A673 (cell line): ENCODE measurements around the gene PHYH.

Experiments used
- CTCF ChIP-seq: fragments of 300-800, 200-600 bp; sonication (generic); conservative IDR thresholded peaks from 2 replicates; pipeline ENCODE4 v1.5.1; 2017; ENCODE audit warnings: low read depth, mild to moderate bottlenecking, antibody characterized with exemption, low read length, moderate library complexity, mixed read lengths
- EZH2 ChIP-seq: fragments of 200-600 bp; sonication (generic); IDR thresholded peaks from 2 replicates; pipeline ENCODE4 v1.6.1; 2017; ENCODE audit warnings: borderline replicate concordance, low read depth, mild to moderate bottlenecking, mixed read lengths, antibody characterized with exemption, low read length; ENCODE audit not compliant: poor library complexity, severe bottlenecking

GRCh38 chr10:13337827-13338196, 37.9 kb upstream of the PHYH start:
- TF ChIP-seq CTCF, result no peak
- no peak for TF ChIP-seq EZH2
